ENCODE results near the gene NRROS. TPM values are rescaled to one million over a fixed set of nuclear protein-coding genes. Genes with fewer than 3 reads are reported as not detected.
A peak's percentile ranks its signal among the peaks of the same experiment; 100 is the strongest.

NRROS gene
- total and polyA plus RNA-seq, 10 of the 15 experiments (the other 5 are each of a cell fraction or from before 2014, with no cell fraction given): 0.35 to 42.2 (median 12.6) TPM

DNA sequence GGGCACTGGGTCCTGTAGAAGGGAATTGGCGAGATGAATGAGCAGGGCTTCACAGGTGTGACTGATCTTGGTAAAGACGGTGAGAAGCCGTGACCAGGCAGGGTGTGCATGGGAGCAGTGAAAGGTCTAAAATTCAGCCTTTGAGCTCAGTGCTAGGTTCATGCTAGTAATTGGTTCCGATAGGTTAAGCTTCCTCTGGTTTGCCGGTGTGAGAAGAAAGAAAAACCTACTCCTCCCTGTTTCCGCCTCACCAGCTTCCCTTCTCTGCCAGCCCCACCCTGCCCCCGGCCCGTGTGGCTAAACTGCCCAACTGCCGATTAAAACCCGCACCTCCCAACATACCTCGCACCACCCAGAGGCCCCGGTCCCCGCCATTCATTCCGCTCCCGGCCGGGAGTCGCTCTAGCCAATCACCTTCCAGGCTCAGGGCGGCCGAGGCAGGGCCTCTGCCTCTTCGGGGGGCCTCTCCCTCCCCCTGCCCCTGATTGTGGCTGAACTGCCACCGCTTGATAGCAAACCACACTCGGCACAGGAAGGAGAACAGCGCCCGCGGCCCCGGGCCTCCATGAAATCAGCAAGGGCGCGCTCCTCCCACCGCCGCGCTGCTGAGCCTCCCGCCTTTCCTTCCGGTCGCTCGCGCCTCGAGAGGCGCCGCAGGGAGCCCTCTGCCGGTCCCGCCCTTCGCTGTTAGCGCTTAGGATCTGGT lies 7.3 kb upstream of the NRROS start (continued):
- no peak for TF ChIP-seq CHD2 (IDR thresholded peaks at IDR 0.05; ENCODE audit: borderline replicate concordance, low read depth, low read length)
- TF ChIP-seq RUNX3 (IDR thresholded peaks at IDR 0.05; ENCODE audit: low read length): peak; percentile 87
- TF ChIP-seq LARP7 (IDR thresholded peaks at IDR 0.05): peak; percentile 63; the same call in 1 of the 2 replicates
- no peak; the same call in 1 of the 2 replicates for TF ChIP-seq HCFC1 (IDR thresholded peaks at IDR 0.05; ENCODE audit: low read length)
- TF ChIP-seq MEF2A (IDR thresholded peaks at IDR 0.05; ENCODE audit: insufficient read depth, low read depth, low read length): no peak
- TF ChIP-seq ZZZ3 (IDR thresholded peaks at IDR 0.05; ENCODE audit: control insufficient read depth, insufficient read length, low read depth): no peak
- TF ChIP-seq HSF1 (IDR thresholded peaks at IDR 0.05; ENCODE audit: low read depth, low read length): no peak
- TF ChIP-seq, protein P1, sequence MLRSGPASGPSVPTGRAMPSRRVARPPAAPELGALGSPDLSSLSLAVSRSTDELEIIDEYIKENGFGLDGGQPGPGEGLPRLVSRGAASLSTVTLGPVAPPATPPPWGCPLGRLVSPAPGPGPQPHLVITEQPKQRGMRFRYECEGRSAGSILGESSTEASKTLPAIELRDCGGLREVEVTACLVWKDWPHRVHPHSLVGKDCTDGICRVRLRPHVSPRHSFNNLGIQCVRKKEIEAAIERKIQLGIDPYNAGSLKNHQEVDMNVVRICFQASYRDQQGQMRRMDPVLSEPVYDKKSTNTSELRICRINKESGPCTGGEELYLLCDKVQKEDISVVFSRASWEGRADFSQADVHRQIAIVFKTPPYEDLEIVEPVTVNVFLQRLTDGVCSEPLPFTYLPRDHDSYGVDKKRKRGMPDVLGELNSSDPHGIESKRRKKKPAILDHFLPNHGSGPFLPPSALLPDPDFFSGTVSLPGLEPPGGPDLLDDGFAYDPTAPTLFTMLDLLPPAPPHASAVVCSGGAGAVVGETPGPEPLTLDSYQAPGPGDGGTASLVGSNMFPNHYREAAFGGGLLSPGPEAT (IDR thresholded peaks at IDR 0.05; ENCODE audit: low read depth): peak; percentile 57
- TF ChIP-seq ZNF207 (IDR thresholded peaks at IDR 0.05; ENCODE audit: borderline replicate concordance): no peak
- 0 out of 2 replicates have a peak, but pooled peaks have one; percentile 7 for TF ChIP-seq IRF4 (IDR thresholded peaks at IDR 0.05; ENCODE audit: low read depth, low read length)
- peak; percentile 74 for TF ChIP-seq POLR2AphosphoS5 (IDR thresholded peaks at IDR 0.05; ENCODE audit: low read length)
- no peak for TF ChIP-seq KAT2A (conservative IDR thresholded peaks at IDR 0.05; ENCODE audit: control insufficient read depth, low read depth, low read length)
- no peak for TF ChIP-seq ATF2 (IDR thresholded peaks at IDR 0.05; ENCODE audit: low read length)
- TF ChIP-seq NR2C2 (IDR thresholded peaks at IDR 0.05; ENCODE audit: borderline replicate concordance, control insufficient read depth, insufficient read length, low read depth): no peak
- 0 out of 2 replicates have a peak, but pooled peaks have one; percentile 46 for TF ChIP-seq HDGF (IDR thresholded peaks at IDR 0.05)
- peak; percentile 80 for TF ChIP-seq POLR2A (IDR thresholded peaks at IDR 0.05; ENCODE audit: low read depth, low read length)
- TF ChIP-seq BRCA1 (IDR thresholded peaks at IDR 0.05; ENCODE audit: low read depth, low read length): no peak
- no peak for TF ChIP-seq ZSCAN29 (IDR thresholded peaks at IDR 0.05)
- TF ChIP-seq EED (IDR thresholded peaks at IDR 0.05; ENCODE audit: low read depth): peak; percentile 55; the same call in 1 of the 2 replicates
- TF ChIP-seq ZNF274 (IDR thresholded peaks at IDR 0.05; ENCODE audit: insufficient read depth, insufficient read length): no peak
- TF ChIP-seq NBN (IDR thresholded peaks at IDR 0.05): peak; percentile 60; the same call in 1 of the 2 replicates
- TF ChIP-seq PML (IDR thresholded peaks at IDR 0.05; ENCODE audit: low read length): peak; percentile 72; the same call in 1 of the 2 replicates
- no peak for TF ChIP-seq SREBF1 (IDR thresholded peaks at IDR 0.05; ENCODE audit: low read length)
- TF ChIP-seq, protein P2, sequence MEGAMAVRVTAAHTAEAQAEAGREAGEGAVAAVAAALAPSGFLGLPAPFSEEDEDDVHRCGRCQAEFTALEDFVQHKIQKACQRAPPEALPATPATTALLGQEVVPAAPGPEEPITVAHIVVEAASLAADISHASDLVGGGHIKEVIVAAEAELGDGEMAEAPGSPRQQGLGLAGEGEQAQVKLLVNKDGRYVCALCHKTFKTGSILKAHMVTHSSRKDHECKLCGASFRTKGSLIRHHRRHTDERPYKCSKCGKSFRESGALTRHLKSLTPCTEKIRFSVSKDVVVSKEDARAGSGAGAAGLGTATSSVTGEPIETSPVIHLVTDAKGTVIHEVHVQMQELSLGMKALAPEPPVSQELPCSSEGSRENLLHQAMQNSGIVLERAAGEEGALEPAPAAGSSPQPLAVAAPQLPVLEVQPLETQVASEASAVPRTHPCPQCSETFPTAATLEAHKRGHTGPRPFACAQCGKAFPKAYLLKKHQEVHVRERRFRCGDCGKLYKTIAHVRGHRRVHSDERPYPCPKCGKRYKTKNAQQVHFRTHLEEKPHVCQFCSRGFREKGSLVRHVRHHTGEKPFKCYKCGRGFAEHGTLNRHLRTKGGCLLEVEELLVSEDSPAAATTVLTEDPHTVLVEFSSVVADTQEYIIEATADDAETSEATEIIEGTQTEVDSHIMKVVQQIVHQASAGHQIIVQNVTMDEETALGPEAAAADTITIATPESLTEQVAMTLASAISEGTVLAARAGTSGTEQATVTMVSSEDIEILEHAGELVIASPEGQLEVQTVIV (IDR thresholded peaks at IDR 0.05; ENCODE audit: borderline replicate concordance, partially characterized antibody): peak; percentile 19
- TF ChIP-seq HDAC2 (IDR thresholded peaks at IDR 0.05): no peak
- 0 out of 4 replicates have a peak, but pooled peaks of 1 of the 2 experiments have one; percentile 40 for TF ChIP-seq BHLHE40 (IDR thresholded peaks at IDR 0.05; ENCODE audit: borderline replicate concordance in 1 of 2, low read depth in 2 of 2, low read length in 1 of 2)

All from GM12878 (cell line).